ENCODE results near the gene ANKRD50. TPM values are rescaled to one million over a fixed set of nuclear protein-coding genes. Genes with fewer than 3 reads are reported as not detected.

Gene ANKRD50
- total and polyA plus RNA-seq, 9 of the 15 experiments (the other 6 are each of a cell fraction or from before 2014, with no cell fraction given): 2.0 to 8.0 (median 6.2) TPM

- TF ChIP-seq ZNF174 (CRISPR knock-in tag; IDR thresholded peaks at IDR 0.05) (no peak), ZSCAN32 (CRISPR knock-in tag; IDR thresholded peaks at IDR 0.05) (no peak), MAZ (CRISPR knock-in tag; conservative IDR thresholded peaks at IDR 0.05 in 1 of 2, IDR thresholded peaks at IDR 0.05 in 1 of 2) (peak; percentile 91 to 93), MYC (IDR thresholded peaks at IDR 0.05; ENCODE audit: low read depth, low read length) (peak; percentile 51; the same call in 1 of the 2 replicates), MYC (CRISPR knock-in tag; IDR thresholded peaks at IDR 0.05; ENCODE audit: borderline replicate concordance, low read depth) (no peak), SREBF1 (IDR thresholded peaks at IDR 0.05; ENCODE audit: borderline replicate concordance, low read depth, low read length) (no peak), PKNOX1 (IDR thresholded peaks at IDR 0.05) (no peak), NCOA2 (IDR thresholded peaks at IDR 0.05; ENCODE audit: partially characterized antibody in 2 of 2) (no peak), ZNF699 (CRISPR knock-in tag; IDR thresholded peaks at IDR 0.05; ENCODE audit: insufficient replicate concordance) (no peak), ZBED1 (IDR thresholded peaks at IDR 0.05) (no peak), TAL1 (IDR thresholded peaks at IDR 0.05) (no peak), STAT6 (CRISPR knock-in tag; IDR thresholded peaks at IDR 0.05) (no peak), ZNF512 (tag; IDR thresholded peaks at IDR 0.05) (no peak), MAFF (IDR thresholded peaks at IDR 0.05; ENCODE audit: low read length) (no peak), HMGXB4 (CRISPR knock-in tag; IDR thresholded peaks at IDR 0.05) (no peak), FOXO4 (CRISPR knock-in tag; IDR thresholded peaks at IDR 0.05) (no peak), TFE3 (CRISPR knock-in tag; IDR thresholded peaks at IDR 0.05) (no peak)
Measured at GRCh38 chr4:124712372-124713184, at the start of gene ANKRD50 (continued).
